Small intestine (tissue), 7 donors: ENCODE data around the gene PZP. TPM values are rescaled to one million over a fixed set of nuclear protein-coding genes. Genes with fewer than 3 reads are reported as not detected.
"Not testable (repeated sequence)": the region's sequence is repeated elsewhere in the genome, so short reads cannot be mapped to it uniquely, and the experiment has no call there.

Experiments
- DNase-seq, 2 donors: peaks; one replicate each; pipeline versions ENCODE4 v3.0.0 to v3.0.0-alpha.2; 2013
- FAIRE-seq: peaks from 2 replicates; lab custom pipeline; 2012; peaks lifted over from hg19 to GRCh38; lab: Jason Lieb, UNC
- H3K27ac ChIP-seq, 3 donors: one replicate each; pipeline ENCODE4 v1.5.1; 2013; ENCODE audit warnings: low read length in 2 of 3, mild to moderate bottlenecking in 2 of 3, control low read depth in 1 of 3, inconsistent platforms in 1 of 3, low read depth in 1 of 3, moderate library complexity in 1 of 3
- H3K27me3 ChIP-seq, 3 donors: one replicate each; pipeline ENCODE4 v1.6.1; 2013; ENCODE audit warnings: low read length in 3 of 3, inconsistent platforms in 1 of 3; ENCODE audit not compliant: control insufficient read depth in 3 of 3, insufficient read depth in 3 of 3
- H3K36me3 ChIP-seq, 3 donors: one replicate each; pipeline ENCODE4 v1.6.1; 2013; ENCODE audit warnings: low read length in 3 of 3, inconsistent platforms in 1 of 3, low read depth in 1 of 3, mild to moderate bottlenecking in 1 of 3, moderate library complexity in 1 of 3; ENCODE audit not compliant: control insufficient read depth in 3 of 3, insufficient read depth in 2 of 3
- H3K4me1 ChIP-seq, 3 donors: one replicate each; pipeline ENCODE4 v1.6.1; 2013; ENCODE audit warnings: low read length in 2 of 3, inconsistent platforms in 1 of 3, low read depth in 1 of 3, mild to moderate bottlenecking in 1 of 3, moderate library complexity in 1 of 3; ENCODE audit not compliant: control insufficient read depth in 3 of 3, insufficient read depth in 2 of 3
- H3K4me3 ChIP-seq, 3 donors: one replicate each; pipeline ENCODE4 v1.5.1; 2013; ENCODE audit warnings: low read length in 3 of 3, control low read depth in 1 of 3, inconsistent platforms in 1 of 3, low read depth in 1 of 3, mild to moderate bottlenecking in 1 of 3, moderate library complexity in 1 of 3
- H3K9me3 ChIP-seq, 2 donors: one replicate each; pipeline ENCODE4 v1.6.1; 2013; ENCODE audit warnings: low read depth in 1 of 2, low read length in 1 of 2; ENCODE audit not compliant: control insufficient read depth in 2 of 2, insufficient read depth in 1 of 2
- WGBS, 3 donors: extraction: QIAGEN DNeasy Blood & Tissue Kit; methylation state at CpG; one replicate each; pipeline ENCODE4 v1.1.7; 2013; 5-methylcytosine and 5-hydroxymethylcytosine counted together
- polyA plus RNA-seq, 4 donors: library from polyadenylated mRNA; stranded (reverse) in 3 of 4; unstranded in 1 of 4; fragments of 200-250 nt in 3 of 4; fragments of 120-200 nt in 1 of 4; gene quantifications; one replicate each; pipeline versions ENCODE4 v1.2.1 to v1.2.3, GENCODE V29; 2013
- donor health status: healthy with polysubstance abuse.
- donor health status: control.
- donor health status: control.
- donor health status: Bipolar disorder and iron deficiency.
- donor health status: healthy.

The PZP gene
- polyA plus RNA-seq, 4 donors = 0.06 to 0.16 TPM; not detected in 2

- H3K9me3 ChIP-seq = peaks cover 0 to 8% of the 10 kb centered on the region in 2 donors
- no peaks in the 10 kb centered on the region for H3K27me3 ChIP-seq
- no peaks in the 10 kb centered on the region for H3K36me3 ChIP-seq
- H3K27ac ChIP-seq = no peak overlapping the region
- FAIRE-seq (no peak), DNase-seq (no peak)
- 86 to 91% (median 88%) methylated on average over 2 of the region's 2 CpGs for WGBS, 3 donors
- H3K4me1 ChIP-seq = no peaks in the 10 kb centered on the region
- no peak overlapping the region for H3K4me3 ChIP-seq
Observed at GRCh38 chr12:9223830-9224229, 15.6 kb upstream of the PZP start.

DNA sequence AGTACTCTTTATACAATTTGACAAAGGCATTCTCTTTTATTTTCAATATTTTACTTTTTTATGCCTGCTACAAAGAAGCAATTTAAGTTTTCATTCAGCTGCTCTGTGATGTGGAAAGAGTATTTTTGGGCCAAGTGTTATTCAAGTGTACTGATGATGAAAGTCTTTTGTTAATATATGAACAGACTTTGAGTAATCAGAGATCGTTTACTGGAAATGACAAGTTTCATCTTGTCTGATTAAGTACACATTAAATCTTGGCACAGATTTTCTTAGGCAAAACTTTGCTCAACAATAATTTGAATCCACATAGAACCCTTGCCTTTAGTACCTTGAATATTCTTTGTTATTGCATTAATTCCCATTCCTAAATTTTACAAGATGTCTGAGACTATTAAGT, 13.3 kb upstream of the PZP start:
- FAIRE-seq = no peak
- Histone ChIP-seq H3K9me3 (peaks cover 0 to 6% of the 10 kb centered on the region in 2 donors), H3K36me3 (no peaks in the 10 kb centered on the region), H3K4me1 (no peaks in the 10 kb centered on the region), H3K4me3 (no peak overlapping the region), H3K27ac (no peak overlapping the region), H3K27me3 (no peaks in the 10 kb centered on the region)
- no peak for DNase-seq
- 11 to 23% (median 11%) methylated on average over 1 of the region's 1 CpG for WGBS, 3 donors

- 72 to 80% (median 76%) methylated on average over 9 of the region's 9 CpGs for WGBS, 3 donors
- not testable (repeated sequence) for H3K9me3 ChIP-seq, FAIRE-seq, H3K4me3 ChIP-seq, DNase-seq, H3K4me1 ChIP-seq, H3K36me3 ChIP-seq, H3K27me3 ChIP-seq, H3K27ac ChIP-seq
Observed at GRCh38 chr12:9221011-9221410, 12.8 kb upstream of the PZP start.

DNA sequence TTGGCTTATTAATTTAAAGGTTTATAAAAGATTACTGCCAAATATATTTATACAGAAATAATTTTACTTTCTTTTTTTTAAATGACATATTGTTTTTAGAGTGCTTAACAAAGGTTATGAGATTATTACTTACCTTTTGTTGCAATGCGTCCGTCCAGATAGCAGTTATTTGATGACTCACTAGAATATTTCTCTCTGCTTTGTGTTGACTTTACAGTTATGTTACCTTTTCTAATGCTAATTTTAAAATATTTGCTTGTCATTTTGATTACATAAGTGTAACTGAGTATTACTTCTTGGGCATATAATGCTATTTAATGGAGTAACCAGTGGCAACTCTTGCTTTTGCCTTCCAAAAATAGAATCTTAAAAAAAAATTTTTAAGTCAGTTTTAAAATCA, 6.3 kb upstream of the PZP start:
- H3K4me1 ChIP-seq = no peaks in the 10 kb centered on the region
- WGBS, 3 donors = 65 to 85% (median 81%) methylated on average over 2 of the region's 2 CpGs
- H3K27ac ChIP-seq = no peak overlapping the region
- no peak for FAIRE-seq
- H3K4me3 ChIP-seq = no peak overlapping the region
- no peaks in the 10 kb centered on the region for H3K9me3 ChIP-seq
- no peaks in the 10 kb centered on the region for H3K36me3 ChIP-seq
- DNase-seq = no peak
- no peaks in the 10 kb centered on the region for H3K27me3 ChIP-seq

GRCh38 chr12:9211687-9212086, 3.5 kb upstream of the PZP start:
- H3K4me1 ChIP-seq = no peaks in the 10 kb centered on the region
- H3K27me3 ChIP-seq = peaks cover 0 to 2% (median 0%) of the 10 kb centered on the region in 3 donors
- no peak overlapping the region for H3K27ac ChIP-seq
- no peaks in the 10 kb centered on the region for H3K36me3 ChIP-seq
- FAIRE-seq (no peak), DNase-seq (no peak)
- H3K9me3 ChIP-seq = no peaks in the 10 kb centered on the region
- H3K4me3 ChIP-seq = no peak overlapping the region
- WGBS, 3 donors = 96 to 100% (median 98%) methylated on average over 1 of the region's 1 CpG

GRCh38 chr12:9204380-9204779, 3.8 kb downstream of the PZP start:
- DNase-seq = no peak
- H3K4me1 ChIP-seq = no peaks in the 10 kb centered on the region
- H3K4me3 ChIP-seq = no peak overlapping the region
- no peak overlapping the region for H3K27ac ChIP-seq
- H3K27me3 ChIP-seq = peaks cover 0 to 2% (median 0%) of the 10 kb centered on the region in 3 donors
- H3K9me3 ChIP-seq = no peaks in the 10 kb centered on the region
- whole genome bisulfite sequencing, 3 donors = 37 to 71% (median 52%) methylated on average over 3 of the region's 3 CpGs
- FAIRE-seq = no peak
- H3K36me3 ChIP-seq = no peaks in the 10 kb centered on the region

- H3K9me3 ChIP-seq = no peaks in the 10 kb centered on the region
- no peaks in the 10 kb centered on the region for H3K4me1 ChIP-seq
- FAIRE-seq = no peak
- H3K27me3 ChIP-seq = no peaks in the 10 kb centered on the region
- no peaks in the 10 kb centered on the region for H3K36me3 ChIP-seq
- no peak for DNase-seq
- H3K4me3 ChIP-seq = no peak overlapping the region
- no peak overlapping the region for H3K27ac ChIP-seq
Observed at GRCh38 chr12:9198012-9198411, 10.2 kb downstream of the PZP start.

GRCh38 chr12:9184276-9184675, 23.9 kb downstream of the PZP start:
- FAIRE-seq (no peak), DNase-seq (no peak)
- peaks cover 0 to 3% of the 10 kb centered on the region in 2 donors for H3K9me3 ChIP-seq
- no peaks in the 10 kb centered on the region for H3K36me3 ChIP-seq
- H3K27me3 ChIP-seq = no peaks in the 10 kb centered on the region
- no peaks in the 10 kb centered on the region for H3K4me1 ChIP-seq
- 82 to 87% (median 84%) methylated on average over 3 of the region's 3 CpGs for WGBS, 3 donors
- no peak overlapping the region for H3K27ac ChIP-seq
- H3K4me3 ChIP-seq = no peak overlapping the region

DNA sequence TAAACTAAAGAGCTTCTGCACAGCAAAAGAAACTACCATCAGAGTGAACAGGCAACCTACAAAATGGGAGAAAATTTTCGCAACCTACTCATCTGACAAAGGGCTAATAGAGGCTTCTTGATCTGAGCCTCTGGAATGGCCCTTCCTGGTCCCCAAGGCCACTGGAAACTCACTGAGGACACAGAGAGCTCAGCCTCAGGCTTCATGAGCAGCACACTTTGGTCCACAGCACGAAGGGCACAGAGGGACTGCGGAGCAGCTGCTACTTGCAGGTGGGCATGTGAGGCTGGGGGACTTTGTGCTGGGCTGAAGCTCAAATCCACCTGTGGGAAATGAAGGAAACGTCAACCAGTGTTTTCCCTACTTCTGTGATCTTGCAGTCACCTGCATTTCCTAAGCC, 27.4 kb downstream of the PZP start:
- Histone ChIP-seq H3K4me1 (no peaks in the 10 kb centered on the region), H3K4me3 (no peak overlapping the region), H3K27me3 (no peaks in the 10 kb centered on the region), H3K9me3 (no peaks in the 10 kb centered on the region), H3K36me3 (no peaks in the 10 kb centered on the region), H3K27ac (no peak overlapping the region)
- no peak for FAIRE-seq
- WGBS, 3 donors = 68 to 82% (median 81%) methylated on average over 4 of the region's 4 CpGs
- DNase-seq = no peak
